ENCODE data around the gene GGTLC2. TPM values are rescaled to one million over a fixed set of nuclear protein-coding genes. Genes with fewer than 3 reads are reported as not detected.
"Not testable (repeated sequence)": the region's sequence is repeated elsewhere in the genome, so short reads cannot be mapped to it uniquely, and the experiment has no call there.

The GGTLC2 gene
- total RNA-seq, 1 experiment from 2014 or later = not detected

GRCh38 chr22:22632226-22632625 lies 12.2 kb upstream of the GGTLC2 start:
- DNase-seq (ENCODE audit: low spot score); H3K4me3 ChIP-seq (ENCODE audit: low read depth, low read length, poor library complexity, severe bottlenecking); CTCF ChIA-PET; POLR2A ChIA-PET (ENCODE audit: low non-redundant PET); H3K4me1 ChIP-seq (ENCODE audit: insufficient read depth, low read length, poor library complexity, severe bottlenecking); H3K27ac ChIP-seq (ENCODE audit: low read depth, low read length, poor library complexity, severe bottlenecking); H3K27me3 ChIP-seq (replicated peaks; ENCODE audit: insufficient read depth, low read depth, low read length, poor library complexity); intact Hi-C loops (cut with micrococcal nuclease; ENCODE audit: unreplicated experiment); BruUV-seq (replicated peaks); H3K36me3 ChIP-seq (ENCODE audit: insufficient read depth, low read length, poor library complexity, severe bottlenecking); H3K9me3 ChIP-seq (ENCODE audit: low read depth, low read length, poor library complexity, severe bottlenecking): not testable (repeated sequence)

GRCh38 chr22:22633533-22633932 lies 10.9 kb upstream of the GGTLC2 start:
- CTCF ChIA-PET; H3K27ac ChIP-seq (ENCODE audit: low read depth, low read length, poor library complexity, severe bottlenecking): not testable (repeated sequence)

GRCh38 chr22:22636260-22636659 lies 8.2 kb upstream of the GGTLC2 start:
- H3K4me1 ChIP-seq (ENCODE audit: insufficient read depth, low read length, poor library complexity, severe bottlenecking); H3K4me3 ChIP-seq (ENCODE audit: low read depth, low read length, poor library complexity, severe bottlenecking); H3K27ac ChIP-seq (ENCODE audit: low read depth, low read length, poor library complexity, severe bottlenecking); H3K9me3 ChIP-seq (ENCODE audit: low read depth, low read length, poor library complexity, severe bottlenecking); POLR2A ChIA-PET (ENCODE audit: low non-redundant PET); CTCF ChIA-PET; H3K36me3 ChIP-seq (ENCODE audit: insufficient read depth, low read length, poor library complexity, severe bottlenecking); DNase-seq (ENCODE audit: low spot score); H3K27me3 ChIP-seq (replicated peaks; ENCODE audit: insufficient read depth, low read depth, low read length, poor library complexity); BruUV-seq (replicated peaks); intact Hi-C loops (cut with micrococcal nuclease; ENCODE audit: unreplicated experiment): not testable (repeated sequence)

More at GRCh38 chr22:22633533-22633932, 10.9 kb upstream of the GGTLC2 start:
- H3K27me3 ChIP-seq (replicated peaks; ENCODE audit: insufficient read depth, low read depth, low read length, poor library complexity); H3K9me3 ChIP-seq (ENCODE audit: low read depth, low read length, poor library complexity, severe bottlenecking); intact Hi-C loops (cut with micrococcal nuclease; ENCODE audit: unreplicated experiment); DNase-seq (ENCODE audit: low spot score); POLR2A ChIA-PET (ENCODE audit: low non-redundant PET); H3K4me3 ChIP-seq (ENCODE audit: low read depth, low read length, poor library complexity, severe bottlenecking); BruUV-seq (replicated peaks); H3K36me3 ChIP-seq (ENCODE audit: insufficient read depth, low read length, poor library complexity, severe bottlenecking); H3K4me1 ChIP-seq (ENCODE audit: insufficient read depth, low read length, poor library complexity, severe bottlenecking): not testable (repeated sequence)

- H3K4me3 ChIP-seq (ENCODE audit: low read depth, low read length, poor library complexity, severe bottlenecking); H3K27me3 ChIP-seq (replicated peaks; ENCODE audit: insufficient read depth, low read depth, low read length, poor library complexity); H3K9me3 ChIP-seq (ENCODE audit: low read depth, low read length, poor library complexity, severe bottlenecking); CTCF ChIA-PET; intact Hi-C loops (cut with micrococcal nuclease; ENCODE audit: unreplicated experiment); BruUV-seq (replicated peaks); POLR2A ChIA-PET (ENCODE audit: low non-redundant PET); DNase-seq (ENCODE audit: low spot score); H3K27ac ChIP-seq (ENCODE audit: low read depth, low read length, poor library complexity, severe bottlenecking); H3K36me3 ChIP-seq (ENCODE audit: insufficient read depth, low read length, poor library complexity, severe bottlenecking); H3K4me1 ChIP-seq (ENCODE audit: insufficient read depth, low read length, poor library complexity, severe bottlenecking): not testable (repeated sequence)
Observed at GRCh38 chr22:22638313-22638712, 6.1 kb upstream of the GGTLC2 start.

- CTCF ChIA-PET; H3K4me1 ChIP-seq (ENCODE audit: insufficient read depth, low read length, poor library complexity, severe bottlenecking); POLR2A ChIA-PET (ENCODE audit: low non-redundant PET); BruUV-seq (replicated peaks); H3K36me3 ChIP-seq (ENCODE audit: insufficient read depth, low read length, poor library complexity, severe bottlenecking); DNase-seq (ENCODE audit: low spot score); H3K4me3 ChIP-seq (ENCODE audit: low read depth, low read length, poor library complexity, severe bottlenecking); H3K27me3 ChIP-seq (replicated peaks; ENCODE audit: insufficient read depth, low read depth, low read length, poor library complexity); intact Hi-C loops (cut with micrococcal nuclease; ENCODE audit: unreplicated experiment); H3K9me3 ChIP-seq (ENCODE audit: low read depth, low read length, poor library complexity, severe bottlenecking); H3K27ac ChIP-seq (ENCODE audit: low read depth, low read length, poor library complexity, severe bottlenecking): not testable (repeated sequence)
Observed at GRCh38 chr22:22642255-22642654, 2.2 kb upstream of the GGTLC2 start.

- H3K9me3 ChIP-seq (ENCODE audit: low read depth, low read length, poor library complexity, severe bottlenecking); CTCF ChIA-PET; POLR2A ChIA-PET (ENCODE audit: low non-redundant PET); H3K4me1 ChIP-seq (ENCODE audit: insufficient read depth, low read length, poor library complexity, severe bottlenecking); intact Hi-C loops (cut with micrococcal nuclease; ENCODE audit: unreplicated experiment); H3K4me3 ChIP-seq (ENCODE audit: low read depth, low read length, poor library complexity, severe bottlenecking); H3K27me3 ChIP-seq (replicated peaks; ENCODE audit: insufficient read depth, low read depth, low read length, poor library complexity); DNase-seq (ENCODE audit: low spot score); BruUV-seq (replicated peaks); H3K27ac ChIP-seq (ENCODE audit: low read depth, low read length, poor library complexity, severe bottlenecking); H3K36me3 ChIP-seq (ENCODE audit: insufficient read depth, low read length, poor library complexity, severe bottlenecking): not testable (repeated sequence)
Observed at GRCh38 chr22:22645969-22646368, 1.6 kb downstream of the GGTLC2 start.

GRCh38 chr22:22647952-22648351 lies 3.5 kb downstream of the GGTLC2 start:
- intact Hi-C loops (cut with micrococcal nuclease; ENCODE audit: unreplicated experiment); BruUV-seq (replicated peaks); H3K27ac ChIP-seq (ENCODE audit: low read depth, low read length, poor library complexity, severe bottlenecking); H3K4me1 ChIP-seq (ENCODE audit: insufficient read depth, low read length, poor library complexity, severe bottlenecking); H3K36me3 ChIP-seq (ENCODE audit: insufficient read depth, low read length, poor library complexity, severe bottlenecking); H3K9me3 ChIP-seq (ENCODE audit: low read depth, low read length, poor library complexity, severe bottlenecking); H3K4me3 ChIP-seq (ENCODE audit: low read depth, low read length, poor library complexity, severe bottlenecking); DNase-seq (ENCODE audit: low spot score); H3K27me3 ChIP-seq (replicated peaks; ENCODE audit: insufficient read depth, low read depth, low read length, poor library complexity); CTCF ChIA-PET; POLR2A ChIA-PET (ENCODE audit: low non-redundant PET): not testable (repeated sequence)

- H3K27me3 ChIP-seq (replicated peaks; ENCODE audit: insufficient read depth, low read depth, low read length, poor library complexity); DNase-seq (ENCODE audit: low spot score); intact Hi-C loops (cut with micrococcal nuclease; ENCODE audit: unreplicated experiment); CTCF ChIA-PET; H3K4me3 ChIP-seq (ENCODE audit: low read depth, low read length, poor library complexity, severe bottlenecking); H3K27ac ChIP-seq (ENCODE audit: low read depth, low read length, poor library complexity, severe bottlenecking); H3K36me3 ChIP-seq (ENCODE audit: insufficient read depth, low read length, poor library complexity, severe bottlenecking); BruUV-seq (replicated peaks); POLR2A ChIA-PET (ENCODE audit: low non-redundant PET); H3K4me1 ChIP-seq (ENCODE audit: insufficient read depth, low read length, poor library complexity, severe bottlenecking); H3K9me3 ChIP-seq (ENCODE audit: low read depth, low read length, poor library complexity, severe bottlenecking): not testable (repeated sequence)
Observed at GRCh38 chr22:22648863-22649536, 4.6 kb downstream of the GGTLC2 start.

Measured in A673 (cell line).